HepG2 (cell line): ENCODE results near the gene THPO. TPM values are rescaled to one million over a fixed set of nuclear protein-coding genes. Genes with fewer than 3 reads are reported as not detected.

Experiments
- ATAC-seq: fragments of 200-7000 bp; cut with Tn5 transposase; 3 replicates; pipeline ENCODE4 v1.9.1; 2020; ENCODE audit warnings: mild to moderate bottlenecking, moderate library complexity
- BruUV-seq: library from RNA; stranded (reverse); fragments of 400-500 nt; replicated peaks from 2 replicates; lab custom pipeline; 2021; lab: Mats Ljungman, UMichigan
- CTCF ChIA-PET: fragments of 300-600 bp; formaldehyde crosslinking; extraction: SDS; loops from one replicate; lab custom pipeline; 2021; ENCODE audit warnings: low total read pairs, inconsistent platforms, low intra/inter-chr PET ratio; lab: Yijun Ruan, JAX
- POLR2A ChIA-PET: fragments of 350-600 bp; sonication (Branson Sonifier 250); formaldehyde crosslinking; loops from one replicate; lab custom pipeline; 2020; ENCODE audit warnings: antibody characterized with exemption, inconsistent platforms; lab: Yijun Ruan, JAX
- DNase-seq: peaks from one replicate; pipeline ENCODE4 v3.0.0-alpha.2; 2015; ENCODE audit warnings: low spot score
- FAIRE-seq: peaks from 3 replicates; lab custom pipeline; 2011; peaks lifted over from hg19 to GRCh38; lab: Jason Lieb, UNC
- H2AFZ ChIP-seq: one replicate; pipeline ENCODE4 v1.6.1; 2011; ENCODE audit warnings: low read length, inconsistent platforms
- H3K27ac ChIP-seq: fragments of 300-600 bp; 3 replicates; pipeline ENCODE4 v1.8.0; 2011; ENCODE audit warnings: mixed run types, mild to moderate bottlenecking, mixed read lengths, low read length, inconsistent platforms; ENCODE audit not compliant: insufficient read depth; ENCODE audit errors: extremely low read length
- H3K27me3 ChIP-seq, 2 experiments: fragments of 200-600 bp in 1 of 2; 2 replicates in 1 of 2; 3 replicates in 1 of 2; pipeline versions ENCODE4 v1.6.0 to v1.8.0; 2011; ENCODE audit warnings: low read length in 2 of 2, mild to moderate bottlenecking in 2 of 2, moderate library complexity in 2 of 2, inconsistent platforms in 1 of 2; ENCODE audit not compliant: insufficient read depth in 2 of 2, control insufficient read depth in 1 of 2
- H3K36me3 ChIP-seq, 2 experiments: fragments of 200-600 bp in 1 of 2; replicated peaks in 1 of 2; 2 replicates in 1 of 2; 3 replicates in 1 of 2; pipeline versions ENCODE4 v1.5.1 to v1.8.0; 2011; ENCODE audit warnings: low read length in 2 of 2, inconsistent platforms in 1 of 2; ENCODE audit not compliant: insufficient read depth in 2 of 2, control insufficient read depth in 1 of 2
- H3K4me1 ChIP-seq: 2 replicates; pipeline ENCODE4 v1.5.1; 2012; ENCODE audit warnings: low read length, inconsistent platforms; ENCODE audit not compliant: insufficient read depth
- H3K4me2 ChIP-seq: 2 replicates; pipeline ENCODE4 v1.6.0; 2011; ENCODE audit warnings: low read depth, low read length, inconsistent platforms
- H3K4me3 ChIP-seq, 3 experiments: fragments of 200-600 bp in 1 of 3; sonication (generic), shearing (Covaris generic) in 1 of 3; replicated peaks in 1 of 3; 2 replicates each; pipeline ENCODE4 v1.5.1; 2011 to 2016; ENCODE audit warnings: low read length in 3 of 3, inconsistent platforms in 2 of 3, low read depth in 2 of 3, mild to moderate bottlenecking in 2 of 3, control low read depth in 1 of 3, mixed read lengths in 1 of 3; ENCODE audit not compliant: insufficient read depth in 1 of 3
- H3K79me2 ChIP-seq: one replicate; pipeline ENCODE4 v1.6.1; 2011; ENCODE audit warnings: low read length, inconsistent platforms; ENCODE audit not compliant: insufficient read depth
- H3K9ac ChIP-seq: 2 replicates; pipeline ENCODE4 v1.6.0; 2011; ENCODE audit warnings: mild to moderate bottlenecking, low read depth, low read length, inconsistent platforms; ENCODE audit not compliant: insufficient read depth
- H3K9me3 ChIP-seq: 2 replicates; pipeline ENCODE4 v1.5.1; 2012; ENCODE audit warnings: mild to moderate bottlenecking, low read length
- H4K20me1 ChIP-seq: 2 replicates; pipeline ENCODE4 v1.6.0; 2011; ENCODE audit warnings: inconsistent platforms, mild to moderate bottlenecking, low read length, moderate library complexity; ENCODE audit not compliant: insufficient read depth
- IKZF4 ChIP-seq: sonication (generic); formaldehyde crosslinking; IDR thresholded peaks from 2 replicates; pipeline ENCODE4 v1.5.1; 2020; ENCODE audit warnings: borderline replicate concordance, mild to moderate bottlenecking, low read depth, missing genetic modification reagents; ENCODE audit errors: not compliant biosample characterization
- KIAA2018 ChIP-seq: sonication (generic); formaldehyde crosslinking; IDR thresholded peaks from 2 replicates; pipeline ENCODE4 v1.5.0; 2020; ENCODE audit warnings: mild to moderate bottlenecking, missing genetic modification reagents, borderline replicate concordance
- KMT2B ChIP-seq: IDR thresholded peaks from 2 replicates; pipeline ENCODE4 v1.6.1; 2016; ENCODE audit warnings: missing genetic modification reagents, missing compliant biosample characterization
- ZFP90 ChIP-seq: sonication (generic); formaldehyde crosslinking; IDR thresholded peaks from 2 replicates; pipeline ENCODE4 v1.8.0; 2022; ENCODE audit warnings: missing genetic modification reagents, mild to moderate bottlenecking, inconsistent platforms, borderline replicate concordance
- ZMYM4 ChIP-seq: sonication (generic); formaldehyde crosslinking; IDR thresholded peaks from 2 replicates; pipeline ENCODE4 v1.8.1; 2023; ENCODE audit warnings: mild to moderate bottlenecking, missing genetic modification reagents
- ZNF10 ChIP-seq: sonication (generic); formaldehyde crosslinking; IDR thresholded peaks from 2 replicates; pipeline ENCODE4 v1.4.0; 2020; ENCODE audit warnings: mild to moderate bottlenecking, low read depth, missing genetic modification reagents, borderline replicate concordance
- ZNF253 ChIP-seq: sonication (generic); formaldehyde crosslinking; IDR thresholded peaks from 2 replicates; pipeline ENCODE4 v1.8.0; 2022; ENCODE audit warnings: mild to moderate bottlenecking, missing genetic modification reagents, borderline replicate concordance
- ZNF501 ChIP-seq: sonication (generic); formaldehyde crosslinking; IDR thresholded peaks from 2 replicates; pipeline ENCODE4 v1.5.1; 2020; ENCODE audit warnings: mild to moderate bottlenecking, moderate library complexity, missing genetic modification reagents
- ZNF577 ChIP-seq: sonication (generic); formaldehyde crosslinking; IDR thresholded peaks from 2 replicates; pipeline ENCODE4 v1.4.0; 2020; ENCODE audit warnings: mild to moderate bottlenecking, low read depth, missing genetic modification reagents, borderline replicate concordance
- ZNF605 ChIP-seq: sonication (generic); formaldehyde crosslinking; IDR thresholded peaks from 2 replicates; pipeline ENCODE4 v1.8.0; 2022; ENCODE audit warnings: mild to moderate bottlenecking, missing genetic modification reagents
- WGBS: methylation state at CpG from one replicate; pipeline ENCODE4 v1.1.6; 2017; ENCODE audit warnings: low lambda C conversion rate; 5-methylcytosine and 5-hydroxymethylcytosine counted together
- in situ Hi-C: cut with HindIII; loops from 2 replicates; pipeline ENCODE4 v1.10.0; 2017; ENCODE audit warnings: low pct_unique_long_range_greater_than_20kb; ENCODE audit not compliant: extremely low pct_ligation_motif_present
- intact Hi-C: fragments of 100-400 bp; cut with micrococcal nuclease; formaldehyde crosslinking; loops from one replicate; pipeline ENCODE4 v1.10.0; 2022; ENCODE audit not compliant: unreplicated experiment
- polyA plus RNA-seq, 8 experiments: library from polyadenylated mRNA; depleted of rRNA in 3 of 8; stranded (reverse) in 7 of 8; unstranded in 1 of 8; fragments of >200 nt; fragmentation: Illumina TruSeq in 4 of 8; extraction: Trizol in 4 of 8; gene quantifications; 2 replicates each; pipeline versions ENCODE4 v1.2.1 to v1.2.3, GENCODE V29; 2011 to 2016; ENCODE audit warnings: low read depth in 4 of 8, missing spikeins in 1 of 8, mixed read lengths in 1 of 8; ENCODE audit not compliant: insufficient read depth in 1 of 8
- total RNA-seq, 5 experiments: library from RNA; depleted of rRNA; stranded (reverse); fragments of >200 nt; fragmentation: Illumina TruSeq; extraction: Trizol; gene quantifications; 2 replicates each; pipeline ENCODE4 v1.2.3, GENCODE V29; 2016; ENCODE audit warnings: low read depth in 1 of 5
- TF ChIP-seq, protein P1 (sequence below): sonication (generic); formaldehyde crosslinking; IDR thresholded peaks from 2 replicates; pipeline ENCODE4 v1.5.0; 2020; ENCODE audit warnings: mild to moderate bottlenecking, missing genetic modification reagents

The THPO gene
- total and polyA plus RNA-seq, 2 of the 13 experiments (the other 11 are each of a cell fraction or from before 2014, with no cell fraction given): 2.8 to 4.8 TPM

DNA sequence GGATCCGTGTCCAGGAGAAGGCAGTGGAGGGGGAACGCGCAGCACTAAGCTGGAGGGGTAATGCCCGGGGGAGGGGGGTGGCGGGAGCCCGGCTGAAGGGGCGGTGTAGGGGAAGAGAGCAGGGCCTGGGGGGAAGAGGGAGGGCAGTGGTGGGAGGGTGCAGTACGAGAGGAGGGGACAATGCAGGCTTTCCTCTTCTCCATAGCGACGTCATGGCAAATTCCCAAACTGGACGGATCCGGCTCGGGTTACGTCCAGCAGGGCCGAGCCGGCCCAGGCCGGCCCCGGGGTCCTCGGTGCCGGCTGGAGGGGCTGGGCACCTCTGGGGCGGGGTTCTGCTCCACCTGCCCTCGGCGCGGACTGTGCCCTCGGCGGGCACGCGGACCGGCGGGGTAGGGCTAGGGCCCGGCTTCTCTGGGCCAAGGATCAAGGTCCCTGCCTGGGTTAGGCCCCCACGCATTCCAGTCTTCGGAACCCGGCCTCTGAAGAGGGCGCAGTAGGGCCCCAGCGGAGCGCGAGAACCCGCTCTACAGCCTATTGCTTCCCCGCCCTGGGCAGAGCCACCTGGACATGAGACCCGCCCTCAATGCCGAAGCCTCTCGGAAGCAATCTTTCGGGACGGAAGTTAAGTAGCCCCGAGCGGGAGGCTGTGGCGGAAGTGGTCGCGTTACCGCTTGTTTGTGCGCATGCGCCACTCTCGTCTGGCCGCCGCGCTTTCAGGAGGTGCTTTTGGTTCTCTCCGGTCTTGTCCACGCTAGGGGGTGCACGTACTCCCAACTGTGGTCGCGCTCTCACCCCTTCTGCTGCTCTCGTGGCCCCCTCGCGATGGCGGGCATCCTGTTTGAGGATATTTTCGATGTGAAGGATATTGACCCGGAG is 15.1 kb downstream of the THPO start:
- Histone ChIP-seq H3K27ac (peak overlapping the region; percentile 97), H4K20me1 (peaks cover 7% of the 10 kb centered on the region; the same call in 1 of the 2 replicates), H2AFZ (no peak overlapping the region), H3K4me2 (peak overlapping the region; percentile 100), H3K36me3 (peaks cover 14 to 27% of the 10 kb centered on the region in 2 experiments), H3K9me3 (no peaks in the 10 kb centered on the region), H3K79me2 (peaks cover 31% of the 10 kb centered on the region), H3K9ac (peak overlapping the region; percentile 97), H3K4me1 (peaks cover 55% of the 10 kb centered on the region), H3K4me3 (peak overlapping the region; percentile 93 to 96 (median 96)), H3K27me3 (no peaks in the 10 kb centered on the region; a peak in 1 of 5 replicates)
- WGBS: 1% methylated on average over 13 of the region's 68 CpGs
- intact Hi-C loops: no loop called here
- ChIA-PET POLR2A (interaction anchor here (0.7 to 2.9 kb wide), 19 partner anchors 9 to 177 kb away, joined by 3 to 18 read pairs (median 4); partner anchors contain the start of genes ABCF3, CHRD and FAM131A), CTCF (no interaction called here)
- ATAC-seq (peak; percentile 81), FAIRE-seq (peak; percentile 93), DNase-seq (peak; percentile 98)
- in situ Hi-C loops: no loop called here
- TSS peak; percentile 52 for BruUV-seq
- peak; percentile 90; the same call in 1 of the 2 replicates for TF ChIP-seq ZNF605
- 0 out of 2 replicates have a peak, but pooled peaks have one; percentile 21 for TF ChIP-seq ZNF577 (CRISPR knock-in tag)
- no peak for TF ChIP-seq ZNF253 (CRISPR knock-in tag)
- no peak for TF ChIP-seq KIAA2018 (CRISPR knock-in tag)
- TF ChIP-seq ZNF501 (CRISPR knock-in tag): peak; percentile 97
- TF ChIP-seq ZNF10 (CRISPR knock-in tag): no peak
- peak; percentile 71 for TF ChIP-seq KMT2B
- TF ChIP-seq ZMYM4 (CRISPR knock-in tag): peak; percentile 78
- TF ChIP-seq IKZF4 (CRISPR knock-in tag): no peak
- TF ChIP-seq, protein P1, sequence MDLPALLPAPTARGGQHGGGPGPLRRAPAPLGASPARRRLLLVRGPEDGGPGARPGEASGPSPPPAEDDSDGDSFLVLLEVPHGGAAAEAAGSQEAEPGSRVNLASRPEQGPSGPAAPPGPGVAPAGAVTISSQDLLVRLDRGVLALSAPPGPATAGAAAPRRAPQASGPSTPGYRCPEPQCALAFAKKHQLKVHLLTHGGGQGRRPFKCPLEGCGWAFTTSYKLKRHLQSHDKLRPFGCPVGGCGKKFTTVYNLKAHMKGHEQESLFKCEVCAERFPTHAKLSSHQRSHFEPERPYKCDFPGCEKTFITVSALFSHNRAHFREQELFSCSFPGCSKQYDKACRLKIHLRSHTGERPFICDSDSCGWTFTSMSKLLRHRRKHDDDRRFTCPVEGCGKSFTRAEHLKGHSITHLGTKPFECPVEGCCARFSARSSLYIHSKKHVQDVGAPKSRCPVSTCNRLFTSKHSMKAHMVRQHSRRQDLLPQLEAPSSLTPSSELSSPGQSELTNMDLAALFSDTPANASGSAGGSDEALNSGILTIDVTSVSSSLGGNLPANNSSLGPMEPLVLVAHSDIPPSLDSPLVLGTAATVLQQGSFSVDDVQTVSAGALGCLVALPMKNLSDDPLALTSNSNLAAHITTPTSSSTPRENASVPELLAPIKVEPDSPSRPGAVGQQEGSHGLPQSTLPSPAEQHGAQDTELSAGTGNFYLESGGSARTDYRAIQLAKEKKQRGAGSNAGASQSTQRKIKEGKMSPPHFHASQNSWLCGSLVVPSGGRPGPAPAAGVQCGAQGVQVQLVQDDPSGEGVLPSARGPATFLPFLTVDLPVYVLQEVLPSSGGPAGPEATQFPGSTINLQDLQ: peak; percentile 75
- TF ChIP-seq ZFP90 (CRISPR knock-in tag): peak; percentile 72; the same call in 1 of the 2 replicates
